ACHN (cell line): ENCODE measurements around the gene CENPT.
"Not testable (repeated sequence)": the region's sequence is repeated elsewhere in the genome, so short reads cannot be mapped to it uniquely, and the experiment has no call there.

Source experiments
- DNase-seq: peaks from one replicate; pipeline ENCODE4 v3.0.0-alpha.2; 2015
- in situ Hi-C: cut with HindIII; loops from 2 replicates; pipeline ENCODE4 v1.10.0; 2017; ENCODE audit warnings: low sequenced_read_pairs, low pct_ligation_motif_present, low pct_unique_long_range_greater_than_20kb

CENPT gene

DNA sequence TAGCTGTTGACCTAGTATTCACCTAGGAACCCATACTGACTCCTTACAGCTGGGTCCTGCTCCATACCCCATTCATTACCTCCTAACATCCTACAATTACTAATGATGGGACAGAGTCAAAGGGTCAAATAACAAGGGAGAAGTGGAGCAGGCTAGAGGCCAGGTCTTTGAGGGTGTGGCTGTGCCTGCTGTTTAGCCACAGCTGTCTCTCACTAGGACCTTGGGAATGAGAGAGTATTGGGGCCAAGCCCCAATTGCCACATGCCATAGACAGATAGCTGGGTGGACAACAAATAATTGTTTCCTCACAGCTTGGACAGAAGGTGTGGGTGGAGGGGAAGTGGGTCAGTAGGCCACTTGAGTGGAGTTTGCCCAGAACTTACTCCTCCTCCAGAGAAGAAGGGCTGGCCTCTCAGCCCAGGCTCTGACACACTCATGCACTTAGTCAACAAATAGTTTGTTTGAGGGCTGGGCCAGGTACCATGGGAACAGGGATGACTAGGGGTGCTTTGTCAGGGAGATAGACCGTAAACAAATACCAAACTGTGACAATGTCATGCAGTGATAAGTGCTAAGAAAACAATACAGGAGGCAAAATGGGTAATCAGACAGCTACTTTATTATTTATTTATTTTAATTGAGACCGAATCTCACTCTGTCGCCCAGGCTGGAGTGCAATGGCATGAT, 10.2 kb upstream of the CENPT start:
- in situ Hi-C loops, result no loop called here
- DNase-seq, result peak; percentile 93

DNA sequence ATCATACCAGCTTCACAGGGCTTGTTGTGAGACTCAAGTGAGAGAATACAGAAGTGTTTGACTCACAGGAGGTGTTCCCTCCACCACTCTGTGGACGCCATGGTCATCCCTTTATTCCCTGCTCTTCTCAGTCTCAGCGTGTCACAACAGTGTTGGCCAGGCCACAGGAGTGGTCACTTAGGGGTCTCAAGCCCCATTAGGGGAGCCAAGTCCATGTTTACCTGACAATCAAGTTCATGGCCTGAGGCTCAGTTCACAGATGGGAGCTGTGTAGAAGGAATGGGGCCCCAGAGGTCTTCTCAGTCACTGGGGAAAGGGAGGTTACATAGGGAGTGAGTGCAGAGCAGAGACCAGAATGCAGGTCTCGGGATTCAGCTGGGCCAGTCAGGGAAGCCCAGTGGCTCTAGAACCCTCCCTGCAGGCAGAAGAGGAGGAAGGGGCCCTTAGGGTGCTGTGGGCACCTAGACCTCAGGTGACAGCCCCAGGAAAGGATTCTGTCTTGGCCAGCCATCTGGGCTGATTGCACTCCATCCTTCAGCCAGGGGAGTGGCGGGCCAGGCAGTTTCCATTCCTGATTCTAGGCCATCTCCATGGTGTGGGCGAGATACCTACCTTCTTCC, 9.5 kb upstream of the CENPT start:
- in situ Hi-C loops, result no loop called here
- DNase-seq, result no peak

DNA sequence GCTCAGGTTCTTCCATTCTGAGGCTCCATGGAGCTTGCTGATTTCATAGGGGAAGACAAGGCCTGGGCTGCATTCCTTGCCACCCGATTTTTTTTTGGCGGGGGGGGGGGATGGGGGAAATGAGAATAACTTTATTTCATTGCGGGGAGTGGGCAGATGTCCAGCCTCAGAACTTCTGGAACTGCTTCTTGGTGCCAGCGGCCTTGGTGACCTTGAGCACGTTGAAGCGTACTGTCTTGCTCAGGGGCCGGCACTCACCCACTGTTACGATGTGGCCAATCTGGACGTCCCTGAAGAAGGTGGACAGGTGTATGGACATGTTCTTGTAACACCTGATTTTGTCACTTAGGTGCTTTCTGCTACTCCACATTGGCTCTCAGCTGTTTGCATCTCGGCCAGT, 8.3 kb upstream of the CENPT start:
- no peak for DNase-seq
- in situ Hi-C loops, result no loop called here

DNA sequence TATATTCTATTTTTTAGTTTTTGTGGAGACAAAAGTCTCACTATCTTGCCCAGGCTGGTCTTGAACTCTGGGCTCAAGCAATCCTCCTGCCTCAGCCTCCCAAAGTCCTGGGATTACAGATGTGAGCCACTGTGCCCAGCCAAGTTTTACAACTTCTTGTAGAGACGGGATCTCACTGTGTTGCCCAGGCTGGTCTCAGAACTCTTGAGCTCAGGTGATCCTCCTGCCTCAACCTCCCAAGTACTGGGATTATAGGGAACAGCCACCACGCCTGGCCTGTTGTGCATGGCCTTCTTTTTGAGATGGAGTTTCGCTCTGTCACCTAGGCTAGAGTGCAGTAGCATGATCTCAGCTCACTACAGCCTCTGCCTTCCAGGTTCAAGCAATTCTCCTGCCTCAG, 6.2 kb upstream of the CENPT start:
- DNase-seq, result no peak
- in situ Hi-C loops, result no loop called here

DNA sequence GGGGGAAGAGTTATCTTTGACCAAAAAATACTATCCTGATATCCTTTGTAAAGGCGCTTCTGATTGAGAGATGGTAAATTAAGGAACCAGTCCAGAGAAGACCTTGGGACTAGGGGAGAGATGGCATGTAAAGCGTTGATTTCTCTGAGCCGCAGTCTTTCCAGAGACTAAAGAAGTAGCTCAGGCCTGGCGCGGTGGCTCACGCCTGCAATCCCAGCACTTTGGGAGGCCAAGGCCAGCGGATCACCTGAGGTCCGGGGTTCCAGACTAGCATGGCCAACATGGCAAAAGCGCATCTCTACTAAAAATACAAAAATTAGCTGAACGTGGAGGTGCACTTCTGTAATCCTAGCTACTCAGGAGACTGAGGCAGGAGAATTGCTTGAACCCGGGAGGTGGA, 625 bp upstream of the CENPT start:
- in situ Hi-C loops, result no loop called here
- DNase-seq, result no peak

DNA sequence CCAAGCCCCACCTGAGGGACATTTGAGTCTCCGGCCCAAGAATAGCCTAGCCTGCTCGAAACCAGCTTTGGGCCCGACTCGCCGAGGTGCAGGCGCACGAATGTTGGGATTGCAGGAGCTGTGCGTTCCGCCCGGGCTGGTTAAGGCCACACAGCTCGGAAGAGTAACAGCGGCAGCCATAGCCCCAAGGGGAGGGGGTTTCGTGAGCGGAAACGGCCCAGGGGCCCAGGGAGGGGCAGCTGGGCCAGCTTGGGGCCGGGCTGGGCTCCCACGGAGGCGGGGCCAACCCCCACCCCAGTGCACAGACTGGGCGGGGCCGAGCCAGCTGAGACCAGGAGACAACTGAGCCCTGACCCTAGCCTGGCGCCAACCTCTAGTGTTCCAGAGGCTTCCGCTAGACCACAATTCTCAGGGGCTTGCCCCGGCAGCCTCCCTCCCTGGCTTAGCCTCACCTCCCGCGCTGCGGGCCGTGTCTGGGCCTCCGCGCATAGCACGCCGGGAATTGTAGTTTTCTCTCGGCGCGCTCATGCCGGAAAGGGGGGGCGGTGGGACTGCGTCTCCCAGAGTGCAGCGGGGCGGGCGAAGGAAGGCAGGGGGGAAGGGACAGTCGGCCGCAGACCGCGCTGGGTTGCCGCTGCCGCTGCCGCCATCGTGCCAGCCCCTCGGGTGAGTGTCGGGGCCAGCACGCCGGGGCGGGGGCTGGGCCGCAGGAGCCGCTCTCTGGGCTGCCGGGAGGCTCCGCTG, 1.0 kb downstream of the CENPT start, which contains the start of gene NUTF2:
NUTF2 (plus strand) TSS at position 614 of the 744 bp plus-strand sequence. CDS start 18,198 bp downstream, outside the sequence.
- peak; percentile 97 for DNase-seq

DNA sequence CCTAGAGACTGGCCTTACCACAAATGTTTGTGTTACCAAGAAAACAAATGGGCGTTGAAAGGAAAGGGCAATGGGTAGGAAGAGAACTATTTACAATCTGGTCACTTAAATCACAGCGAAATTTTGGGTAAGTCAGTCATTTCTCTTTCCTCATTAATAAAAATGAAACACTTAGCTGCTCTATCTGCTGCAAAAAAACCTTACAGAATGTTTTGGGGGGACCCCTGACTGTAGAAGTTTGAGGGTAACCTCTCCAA, 1.5 kb downstream of the CENPT start:
- DNase-seq, result peak; percentile 9
- in situ Hi-C loops, result no loop called here

More for the DNA sequence above, 1.0 kb downstream of the CENPT start, which contains the start of gene NUTF2:
- in situ Hi-C loops, result no loop called here

DNA sequence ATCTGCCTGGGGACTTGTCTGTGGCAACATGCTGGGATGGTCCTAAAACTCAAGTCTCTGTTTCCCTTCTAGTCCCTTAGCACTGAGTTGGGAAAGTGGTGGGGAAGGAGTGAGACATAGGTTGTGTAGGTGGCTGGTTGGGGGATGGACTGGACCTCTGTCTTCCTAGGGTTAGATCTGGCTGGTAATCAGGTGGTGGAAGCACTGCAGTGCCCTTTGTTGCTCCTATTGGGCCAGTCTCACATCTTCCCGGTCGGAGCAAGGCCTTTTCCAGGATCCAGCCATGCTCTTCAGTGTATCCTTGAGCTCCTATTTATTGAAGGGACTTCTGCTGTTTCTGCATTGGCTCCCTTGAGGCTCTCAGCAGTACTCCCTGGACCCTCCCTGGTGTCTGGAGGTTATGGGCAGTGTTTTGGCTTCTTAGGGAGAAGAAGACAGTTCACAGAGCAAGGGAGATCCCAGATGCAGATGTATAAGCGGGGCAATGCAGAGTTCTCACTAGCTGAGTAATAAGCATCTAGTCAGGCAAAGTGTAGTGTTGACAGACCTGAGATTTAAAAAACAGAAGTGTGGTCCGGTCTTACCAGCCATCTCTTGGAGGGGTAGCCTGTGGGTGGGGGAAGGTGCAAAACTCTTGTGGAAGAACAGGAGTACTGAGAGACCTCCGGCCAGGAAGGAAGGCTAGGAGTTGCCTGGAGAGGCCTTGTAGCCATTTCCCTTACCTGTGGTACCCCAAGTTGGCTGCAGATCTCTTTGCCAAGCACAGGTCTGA, 2.0 kb downstream of the CENPT start:
- in situ Hi-C loops, result no loop called here
- no peak for DNase-seq

DNA sequence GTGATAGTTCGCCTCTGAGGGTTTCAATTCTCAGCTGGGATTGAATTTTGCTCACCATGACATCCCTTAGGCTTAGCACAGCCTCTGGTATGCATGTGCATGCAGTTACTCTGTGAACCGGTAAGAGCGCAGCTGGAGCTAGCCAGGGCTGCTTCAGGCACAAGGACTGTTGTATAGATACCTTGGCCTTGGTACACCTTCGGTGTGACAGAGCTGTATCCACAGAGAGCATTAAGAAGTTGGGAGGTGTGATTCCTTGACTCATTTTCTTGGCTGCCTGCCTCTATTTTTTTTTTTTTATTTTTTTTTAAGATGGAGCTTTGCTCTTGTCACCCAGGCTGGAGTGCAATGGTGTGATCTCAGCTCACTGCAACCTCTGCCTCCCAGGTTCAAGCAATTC, 3.0 kb downstream of the CENPT start:
- peak; percentile 16 for DNase-seq
- in situ Hi-C loops, result no loop called here

DNA sequence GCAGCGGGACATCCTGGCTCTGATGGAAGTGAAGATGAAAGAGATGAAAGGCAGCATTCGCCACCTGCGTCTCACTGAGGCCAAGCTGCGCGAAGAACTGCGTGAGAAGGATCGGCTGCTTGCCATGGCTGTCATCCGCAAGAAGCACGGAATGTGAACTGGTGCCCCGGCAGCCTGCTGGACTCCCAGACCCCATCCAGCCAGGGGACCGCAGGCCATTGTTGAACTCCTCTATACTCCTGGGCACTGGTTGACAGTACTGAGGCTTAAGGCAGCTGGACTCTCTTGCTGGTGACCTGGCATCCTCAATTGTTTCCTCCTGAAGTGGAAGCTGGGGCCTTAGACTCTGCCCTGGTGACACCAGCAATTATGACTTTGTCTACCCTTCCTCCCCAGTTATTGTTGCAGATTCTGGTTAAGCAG, 4.1 kb downstream of the CENPT start:
- DNase-seq, result no peak
- in situ Hi-C loops, result no loop called here

DNA sequence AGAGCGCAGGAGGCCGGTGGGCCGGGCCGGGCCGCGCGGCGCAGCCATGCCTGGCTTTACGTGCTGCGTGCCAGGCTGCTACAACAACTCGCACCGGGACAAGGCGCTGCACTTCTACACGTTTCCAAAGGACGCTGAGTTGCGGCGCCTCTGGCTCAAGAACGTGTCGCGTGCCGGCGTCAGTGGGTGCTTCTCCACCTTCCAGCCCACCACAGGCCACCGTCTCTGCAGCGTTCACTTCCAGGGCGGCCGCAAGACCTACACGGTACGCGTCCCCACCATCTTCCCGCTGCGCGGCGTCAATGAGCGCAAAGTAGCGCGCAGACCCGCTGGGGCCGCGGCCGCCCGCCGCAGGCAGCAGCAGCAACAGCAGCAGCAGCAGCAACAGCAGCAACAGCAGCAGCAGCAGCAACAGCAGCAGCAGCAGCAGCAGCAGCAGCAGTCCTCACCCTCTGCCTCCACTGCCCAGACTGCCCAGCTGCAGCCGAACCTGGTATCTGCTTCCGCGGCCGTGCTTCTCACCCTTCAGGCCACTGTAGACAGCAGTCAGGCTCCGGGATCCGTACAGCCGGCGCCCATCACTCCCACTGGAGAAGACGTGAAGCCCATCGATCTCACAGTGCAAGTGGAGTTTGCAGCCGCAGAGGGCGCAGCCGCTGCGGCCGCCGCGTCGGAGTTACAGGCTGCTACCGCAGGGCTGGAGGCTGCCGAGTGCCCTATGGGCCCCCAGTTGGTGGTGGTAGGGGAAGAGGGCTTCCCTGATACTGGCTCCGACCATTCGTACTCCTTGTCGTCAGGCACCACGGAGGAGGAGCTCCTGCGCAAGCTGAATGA, 4.8 kb downstream of the CENPT start:
- in situ Hi-C loops, result no loop called here
- DNase-seq, result no peak

DNA sequence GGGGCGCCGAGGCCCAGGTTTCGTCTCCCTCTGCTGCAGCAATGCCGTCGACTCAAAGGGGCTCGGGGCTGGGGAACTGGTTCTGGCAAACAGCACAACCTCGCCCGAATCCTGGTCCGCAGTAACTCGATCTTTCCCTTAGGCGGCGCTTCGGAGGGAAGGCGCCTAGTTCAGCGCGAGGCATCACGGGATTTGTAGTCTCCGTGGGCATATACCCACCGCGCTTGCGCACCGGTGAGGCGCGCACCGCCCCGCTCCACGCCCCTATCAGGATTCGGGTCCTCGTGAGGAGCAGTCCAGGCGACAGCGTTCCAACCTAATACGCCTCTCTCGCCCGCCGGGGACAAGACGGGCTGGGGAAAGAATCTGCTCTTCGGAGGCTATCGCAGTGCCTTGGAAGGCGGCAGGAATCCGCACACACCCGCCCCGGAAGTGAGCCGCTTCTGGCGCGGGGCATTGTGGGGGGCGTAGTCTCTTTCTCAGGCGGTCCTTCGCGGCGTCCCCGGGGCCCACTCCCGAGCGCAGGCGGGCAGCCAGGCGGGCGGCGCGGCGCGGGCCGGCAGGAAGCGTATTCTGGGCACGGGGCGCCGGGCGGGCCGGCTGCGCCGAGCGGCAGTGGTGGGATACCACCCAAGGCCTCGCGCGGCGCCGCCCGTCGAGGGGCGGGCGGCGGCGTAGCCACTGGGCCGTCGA, 5.5 kb downstream of the CENPT start, which contains the start of gene THAP11:
THAP11 (plus strand) TSS at position 505 of the 693 bp plus-strand sequence. CDS start 235 bp downstream, outside the sequence.
- DNase-seq, result peak; percentile 98
- in situ Hi-C loops, result no loop called here

DNA sequence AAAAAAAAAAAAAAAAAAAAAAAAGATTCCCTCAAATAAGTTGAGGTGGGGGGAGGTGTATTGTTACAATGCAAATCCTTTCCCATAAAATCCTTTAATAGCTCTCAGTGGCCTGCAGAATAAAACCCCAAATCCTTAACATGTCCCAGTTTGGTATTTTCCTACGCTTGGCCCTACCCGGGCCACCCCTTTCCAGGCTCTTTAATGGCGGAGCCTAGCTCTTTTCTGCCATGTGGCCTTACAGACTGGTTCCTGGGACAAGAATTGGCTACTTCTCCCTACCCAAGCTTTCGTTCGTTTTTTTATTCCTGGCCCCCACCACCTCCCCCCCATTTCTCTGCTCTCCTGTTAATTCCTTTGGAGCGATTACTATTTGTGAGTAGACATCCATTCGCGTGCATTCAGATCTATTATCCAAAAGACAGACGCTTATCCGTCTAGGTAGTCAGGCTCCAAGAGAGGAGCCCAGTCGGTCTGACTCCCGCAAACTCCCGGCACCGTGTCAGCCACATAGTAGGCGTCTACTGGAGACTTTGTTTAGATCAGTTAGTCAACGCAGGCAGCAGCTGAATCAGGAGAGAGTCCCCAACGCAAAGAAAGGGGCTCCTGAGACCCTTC, 6.2 kb downstream of the CENPT start:
- in situ Hi-C loops, result no loop called here
- no peak for DNase-seq

DNA sequence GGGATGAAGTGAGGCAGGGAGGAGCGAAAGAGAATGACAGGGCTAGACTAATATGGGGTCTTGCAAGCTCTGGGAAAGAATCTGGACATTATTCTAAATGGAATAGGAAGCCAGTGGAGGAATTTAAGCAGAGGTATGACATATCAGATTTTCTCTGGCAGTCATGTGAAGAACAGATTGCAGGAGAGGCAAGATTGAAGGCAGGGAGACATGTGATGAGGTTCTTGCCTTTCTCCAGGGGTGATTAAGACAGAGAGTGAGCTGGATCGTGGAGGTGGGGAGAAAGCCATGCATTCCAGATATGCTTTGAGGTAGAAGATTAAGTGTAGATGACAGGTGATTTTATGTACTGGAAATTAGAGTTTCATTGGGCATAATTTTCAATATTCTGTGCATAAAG, 9.7 kb downstream of the CENPT start:
- no peak for DNase-seq
- in situ Hi-C loops, result no loop called here

DNA sequence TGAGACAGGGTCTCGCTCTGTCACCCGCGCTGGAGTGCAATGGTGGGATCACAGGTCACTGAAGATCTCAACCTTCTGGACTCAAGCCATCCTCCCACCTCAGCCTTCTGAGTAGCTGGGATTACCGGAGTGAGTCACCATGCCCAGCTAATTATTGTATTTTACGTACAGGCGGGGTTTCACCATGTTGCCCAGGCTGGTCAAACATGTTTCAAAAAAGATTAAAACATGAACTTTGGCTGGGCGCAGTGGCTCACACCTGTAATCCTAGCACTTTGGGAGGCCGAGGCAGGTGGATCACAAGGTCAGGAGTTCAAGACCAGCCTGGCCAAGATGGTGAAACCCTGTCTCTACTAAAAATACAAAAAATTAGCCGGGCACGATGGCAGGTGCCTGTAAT, 10.3 kb downstream of the CENPT start:
- in situ Hi-C loops, DNase-seq: not testable (repeated sequence)

DNA sequence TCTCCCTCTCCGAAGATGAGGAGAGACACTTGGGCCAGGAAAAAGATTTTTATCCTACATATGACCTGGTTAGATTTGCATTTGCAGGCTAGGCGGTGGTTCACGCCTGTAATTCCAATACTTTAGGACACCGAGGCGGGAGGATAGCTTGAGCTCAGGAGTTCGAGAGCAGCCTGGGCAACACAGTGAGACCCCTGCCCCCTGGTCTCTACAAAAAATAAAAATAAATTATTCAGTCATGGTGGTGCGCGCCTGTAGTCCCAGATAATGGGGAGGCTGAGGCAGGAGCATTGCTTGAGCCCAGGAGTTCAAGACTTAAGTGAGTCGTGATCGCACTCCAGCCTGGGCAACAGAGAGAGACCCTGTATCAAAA, 13.3 kb downstream of the CENPT start:
- in situ Hi-C loops, result no loop called here
- DNase-seq, result no peak
